ENCODE results near the gene ABCA2. TPM values are rescaled to one million over a fixed set of nuclear protein-coding genes. Genes with fewer than 3 reads are reported as not detected.

Gene ABCA2
- total RNA-seq, 1 experiment from 2014 or later = 21.7 TPM

GRCh38 chr9:136972743-136973142 lies 55.3 kb downstream of the ABCA2 start:
- no peak for TF ChIP-seq CTCF (IDR thresholded peaks at IDR 0.05; ENCODE audit: unreplicated experiment)
- Mint-ChIP-seq H3K4me3 (ENCODE audit: unreplicated experiment) (no peak overlapping the region), H3K27ac (ENCODE audit: low read depth, unreplicated experiment) (no peak overlapping the region), H3K36me3 (ENCODE audit: insufficient read depth, unreplicated experiment) (no peaks in the 10 kb centered on the region), H3K4me1 (ENCODE audit: insufficient read depth, unreplicated experiment) (peaks cover 7% of the 10 kb centered on the region), H3K9me3 (ENCODE audit: unreplicated experiment) (no peaks in the 10 kb centered on the region), H3K27me3 (ENCODE audit: insufficient read depth, unreplicated experiment) (no peaks in the 10 kb centered on the region)
- POLR2A ChIA-PET = interaction anchor here (1.3 kb wide), 1 partner anchor 20 kb away, joined by 3 read pairs; the partner anchor contains the start of gene PAXX
- intact Hi-C loops (cut with micrococcal nuclease) = no loop called here
- CTCF ChIA-PET = interaction anchor here (1.4 kb wide), 1 partner anchor 57 kb away, joined by 4 read pairs; no protein-coding TSS in a partner anchor
- no TSS peak for BruUV-seq (replicated peaks)
- no peak for DNase-seq (ENCODE audit: unreplicated experiment)

- H3K27ac Mint-ChIP-seq (ENCODE audit: low read depth, unreplicated experiment) = no peak overlapping the region
- peaks cover 7% of the 10 kb centered on the region for H3K4me1 Mint-ChIP-seq (ENCODE audit: insufficient read depth, unreplicated experiment)
- TF ChIP-seq CTCF (IDR thresholded peaks at IDR 0.05; ENCODE audit: unreplicated experiment) = no peak
- ChIA-PET POLR2A (interaction anchor here (1.3 kb wide), 1 partner anchor 20 kb away, joined by 3 read pairs; the partner anchor contains the start of gene PAXX), CTCF (interaction anchor here (0.6 to 1.4 kb wide), 2 partner anchors 57 to 74 kb away, joined by 4 read pairs; no protein-coding TSS in a partner anchor)
- no peak overlapping the region for H3K4me3 Mint-ChIP-seq (ENCODE audit: unreplicated experiment)
- H3K9me3 Mint-ChIP-seq (ENCODE audit: unreplicated experiment) = no peaks in the 10 kb centered on the region
- no TSS peak for BruUV-seq (replicated peaks)
- H3K27me3 Mint-ChIP-seq (ENCODE audit: insufficient read depth, unreplicated experiment) = no peaks in the 10 kb centered on the region
- H3K36me3 Mint-ChIP-seq (ENCODE audit: insufficient read depth, unreplicated experiment) = no peaks in the 10 kb centered on the region
- intact Hi-C loops (cut with micrococcal nuclease) = no loop called here
- DNase-seq (ENCODE audit: unreplicated experiment) = no peak
These were observed 55.7 kb downstream of the ABCA2 start for GRCh38 chr9:136972335-136972734.

- no peaks in the 10 kb centered on the region for H3K27me3 Mint-ChIP-seq (ENCODE audit: insufficient read depth, unreplicated experiment)
- H3K4me3 Mint-ChIP-seq (ENCODE audit: unreplicated experiment) = no peak overlapping the region
- peaks cover 7% of the 10 kb centered on the region for H3K4me1 Mint-ChIP-seq (ENCODE audit: insufficient read depth, unreplicated experiment)
- no peak overlapping the region for H3K27ac Mint-ChIP-seq (ENCODE audit: low read depth, unreplicated experiment)
- DNase-seq (ENCODE audit: unreplicated experiment) = no peak
- intact Hi-C loops (cut with micrococcal nuclease) = no loop called here
- ChIA-PET CTCF (interaction anchor here (0.6 to 1.4 kb wide), 2 partner anchors 58 to 75 kb away, joined by 4 read pairs; no protein-coding TSS in a partner anchor), POLR2A (interaction anchor here (1.3 kb wide), 1 partner anchor 21 kb away, joined by 3 read pairs; the partner anchor contains the start of gene PAXX)
- no peaks in the 10 kb centered on the region for H3K9me3 Mint-ChIP-seq (ENCODE audit: unreplicated experiment)
- H3K36me3 Mint-ChIP-seq (ENCODE audit: insufficient read depth, unreplicated experiment) = no peaks in the 10 kb centered on the region
- no peak for TF ChIP-seq CTCF (IDR thresholded peaks at IDR 0.05; ENCODE audit: unreplicated experiment)
- no TSS peak for BruUV-seq (replicated peaks)
These were observed 56.3 kb downstream of the ABCA2 start for GRCh38 chr9:136971746-136972145.

GRCh38 chr9:136970361-136970760 lies 57.7 kb downstream of the ABCA2 start:
- intact Hi-C loops (cut with micrococcal nuclease) = no loop called here
- no peak for TF ChIP-seq CTCF (IDR thresholded peaks at IDR 0.05; ENCODE audit: unreplicated experiment)
- no peaks in the 10 kb centered on the region for H3K9me3 Mint-ChIP-seq (ENCODE audit: unreplicated experiment)
- peaks cover 3% of the 10 kb centered on the region for H3K4me1 Mint-ChIP-seq (ENCODE audit: insufficient read depth, unreplicated experiment)
- H3K36me3 Mint-ChIP-seq (ENCODE audit: insufficient read depth, unreplicated experiment) = no peaks in the 10 kb centered on the region
- no peak overlapping the region for H3K4me3 Mint-ChIP-seq (ENCODE audit: unreplicated experiment)
- DNase-seq (ENCODE audit: unreplicated experiment) = no peak
- ChIA-PET CTCF (no interaction called here), POLR2A (no interaction called here)
- no TSS peak for BruUV-seq (replicated peaks)
- H3K27me3 Mint-ChIP-seq (ENCODE audit: insufficient read depth, unreplicated experiment) = no peaks in the 10 kb centered on the region
- no peak overlapping the region for H3K27ac Mint-ChIP-seq (ENCODE audit: low read depth, unreplicated experiment)

Measured in MCF 10A (cell line).